NCI-H524 (cell line): ENCODE results near the gene INTS14.
"Not testable (repeated sequence)": the region's sequence is repeated elsewhere in the genome, so short reads cannot be mapped to it uniquely, and the experiment has no call there.

Experiments
- DNase-seq, 2 experiments: peaks; one replicate each; lab custom pipeline; 2025; lab: John Stamatoyannopoulos, UW

INTS14 gene

DNA sequence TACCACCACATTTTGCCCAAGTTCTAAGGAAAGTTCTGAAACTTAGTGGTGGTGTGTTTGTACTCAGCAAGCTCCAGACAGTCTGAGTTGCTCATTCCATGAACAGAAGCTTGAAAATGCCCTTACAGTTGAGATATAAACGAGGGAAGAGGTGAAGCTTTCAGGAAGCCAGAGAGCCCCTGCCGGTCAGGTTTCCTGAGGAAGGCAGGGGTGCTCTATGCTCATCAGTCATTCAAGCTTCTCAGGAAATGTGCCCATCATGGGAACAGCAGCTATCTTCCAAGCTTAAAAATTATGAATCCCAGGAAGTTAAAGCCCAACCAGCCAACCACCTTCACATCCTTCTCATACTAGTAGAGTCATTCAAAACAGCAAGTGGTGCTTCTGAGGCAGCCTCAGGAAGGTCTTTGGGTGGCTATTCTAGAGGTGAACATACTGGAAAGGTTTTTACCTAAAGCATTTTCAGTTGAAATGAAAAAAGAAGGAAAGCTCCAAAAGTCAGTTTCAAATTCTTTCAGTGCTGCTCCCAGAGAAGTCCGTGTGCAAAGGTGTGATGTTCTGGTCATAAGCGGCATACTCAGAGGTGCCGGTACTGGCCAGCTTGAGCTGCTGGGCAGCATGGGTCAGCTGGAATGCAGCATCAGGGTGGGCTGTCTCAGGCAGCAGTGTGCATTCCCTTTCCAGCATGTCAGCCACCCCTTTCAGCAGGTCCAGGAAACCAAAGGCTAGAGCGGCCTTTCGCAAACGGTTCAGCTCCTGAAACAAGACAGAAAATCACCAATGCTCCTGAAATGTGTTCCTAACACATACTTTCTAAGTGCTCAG is 31.8 kb downstream of the INTS14 start:
- no peak for DNase-seq

DNA sequence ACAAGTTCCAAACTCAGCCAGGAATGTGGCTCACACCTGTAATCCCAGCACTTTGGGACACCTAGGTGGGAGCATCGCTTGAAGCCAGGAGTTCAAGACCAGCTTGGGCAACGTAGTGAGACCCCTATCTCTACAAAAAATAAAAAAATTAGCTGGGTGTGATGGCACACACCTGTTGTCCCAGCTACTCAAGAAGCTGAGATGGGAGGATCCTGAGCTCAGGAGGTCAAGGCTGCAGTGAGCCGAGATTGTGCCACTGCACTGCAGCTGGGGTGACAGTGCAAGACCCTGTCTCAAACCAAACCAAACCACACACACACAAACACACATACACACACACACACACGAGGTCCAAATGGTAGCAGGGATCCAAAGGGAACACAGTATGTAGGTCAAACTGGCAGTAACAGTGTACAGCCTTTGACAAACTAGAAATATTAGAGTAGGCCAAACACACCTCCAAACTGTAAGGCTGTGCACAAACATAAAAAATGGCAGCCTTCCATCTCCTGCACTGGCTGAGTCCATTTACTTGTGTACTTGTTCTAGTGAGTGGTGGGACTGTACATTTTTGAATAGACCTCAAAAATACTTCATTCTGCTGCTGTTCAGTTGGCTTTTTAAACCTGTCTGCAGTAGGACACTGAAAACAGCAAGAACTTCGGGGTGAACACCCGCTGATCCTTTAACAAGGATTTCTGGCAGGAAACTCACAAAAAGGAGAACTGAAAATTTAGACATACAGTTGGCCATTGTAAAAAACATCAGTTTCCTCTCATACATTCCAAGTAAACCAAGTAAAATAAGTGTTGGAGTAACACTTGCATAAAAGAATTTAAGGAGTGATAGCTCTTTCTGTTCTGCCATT is 33.6 kb downstream of the INTS14 start:
- no peak for DNase-seq

GRCh38 chr15:65576664-65577063 is 34.3 kb downstream of the INTS14 start:
- DNase-seq, result no peak

DNA sequence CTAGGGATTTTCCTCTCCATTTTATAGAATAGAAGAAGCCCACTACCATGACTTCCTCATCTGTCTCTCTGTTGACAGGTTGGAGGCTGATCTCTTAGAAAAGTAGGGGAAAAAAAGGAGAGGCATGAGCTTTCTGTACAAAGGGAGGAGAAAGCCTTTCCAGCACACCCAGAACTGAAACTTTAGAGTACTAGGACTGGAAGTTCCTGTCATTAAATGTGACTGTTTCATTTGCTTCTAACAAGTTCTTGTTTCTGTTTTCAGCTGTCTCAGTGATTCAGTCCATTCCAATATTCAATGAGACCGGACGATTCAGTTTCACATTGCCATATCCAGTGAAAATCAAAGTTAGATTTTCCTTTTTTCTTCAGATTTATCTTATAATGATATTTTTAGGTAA is 39.0 kb downstream of the INTS14 start:
- DNase-seq, result no peak

DNA sequence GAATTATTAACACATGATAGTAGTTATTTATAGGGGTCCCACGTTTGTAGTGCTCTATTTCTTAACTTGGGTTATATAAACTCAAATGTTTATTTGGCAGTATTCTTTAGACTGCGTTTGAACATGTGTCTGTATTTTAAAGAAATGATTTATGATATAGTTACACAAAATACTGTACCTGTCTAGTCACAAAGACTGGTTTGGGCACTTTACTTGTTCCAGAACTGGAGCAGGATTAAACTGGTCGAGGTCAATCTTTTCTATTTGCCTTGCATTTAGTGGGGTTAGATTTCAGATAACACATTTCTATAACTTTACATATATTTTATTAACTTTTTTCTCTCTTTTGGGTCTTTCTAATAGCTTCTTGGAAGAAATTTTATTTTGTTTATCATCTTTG is 41.2 kb downstream of the INTS14 start:
- no peak for DNase-seq

GRCh38 chr15:65561934-65562333 is 49.0 kb downstream of the INTS14 start:
- DNase-seq, result no peak

DNA sequence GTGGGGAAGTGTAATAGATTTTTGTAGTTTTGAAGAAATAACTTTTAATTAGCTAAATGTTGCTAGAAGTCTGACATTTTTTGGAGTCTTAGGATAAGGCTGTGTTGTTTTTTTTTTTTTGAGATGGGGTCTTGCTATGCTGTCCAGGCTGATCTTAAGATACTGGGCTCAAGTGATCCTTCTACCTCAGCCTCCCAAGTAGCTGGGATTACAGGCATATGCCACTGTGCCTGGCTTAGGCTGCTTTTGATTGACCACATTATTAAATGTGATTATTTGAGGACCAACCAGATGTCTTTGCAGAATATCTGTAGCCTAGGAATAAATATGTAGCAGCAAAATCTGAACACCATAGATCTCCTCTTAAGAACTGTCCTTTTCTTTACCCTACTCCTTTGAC is 51.0 kb downstream of the INTS14 start:
- DNase-seq, result no peak

DNA sequence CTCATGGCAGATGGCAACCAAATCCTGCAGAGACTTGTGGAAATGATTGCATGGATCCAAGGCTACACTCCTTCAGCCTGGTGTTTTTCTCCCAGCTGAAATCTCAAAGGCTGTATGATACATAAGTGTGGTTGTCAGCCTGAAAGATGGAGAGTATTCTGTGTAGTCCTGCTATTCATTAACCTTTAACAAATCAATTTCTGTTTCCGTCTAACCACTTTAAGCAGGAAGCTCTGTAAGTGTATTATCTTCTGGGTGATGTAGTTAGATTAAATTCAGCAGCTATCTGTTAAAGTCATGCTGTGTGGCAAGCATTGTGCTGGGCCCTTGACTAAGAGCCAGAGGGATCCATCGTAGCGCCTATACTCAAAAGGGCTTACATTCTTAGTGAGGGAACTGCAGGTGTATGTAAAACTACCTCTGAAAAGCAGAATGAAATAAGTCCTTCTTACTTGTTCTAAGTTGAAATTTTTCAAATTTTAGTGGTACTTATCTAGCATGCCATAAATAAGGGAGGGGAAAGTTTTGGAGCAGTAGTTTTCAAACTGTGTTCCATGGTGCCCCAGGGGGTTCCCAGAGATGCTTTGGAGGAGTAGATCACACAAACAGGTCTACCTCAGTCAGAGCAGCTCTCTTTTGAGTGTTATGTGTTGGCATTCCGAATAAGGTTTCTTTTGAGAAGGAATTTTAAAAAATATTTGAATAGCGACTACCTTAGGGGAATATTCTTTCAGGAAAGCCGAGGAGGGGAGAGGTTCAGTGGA is 51.8 kb downstream of the INTS14 start:
- no peak for DNase-seq

GRCh38 chr15:65558336-65558735 is 52.6 kb downstream of the INTS14 start:
- DNase-seq, result no peak

GRCh38 chr15:65556622-65557021 is 54.3 kb downstream of the INTS14 start:
- no peak for DNase-seq

- no peak for DNase-seq
These were observed 57.2 kb downstream of the INTS14 start for GRCh38 chr15:65553691-65554090.

DNA sequence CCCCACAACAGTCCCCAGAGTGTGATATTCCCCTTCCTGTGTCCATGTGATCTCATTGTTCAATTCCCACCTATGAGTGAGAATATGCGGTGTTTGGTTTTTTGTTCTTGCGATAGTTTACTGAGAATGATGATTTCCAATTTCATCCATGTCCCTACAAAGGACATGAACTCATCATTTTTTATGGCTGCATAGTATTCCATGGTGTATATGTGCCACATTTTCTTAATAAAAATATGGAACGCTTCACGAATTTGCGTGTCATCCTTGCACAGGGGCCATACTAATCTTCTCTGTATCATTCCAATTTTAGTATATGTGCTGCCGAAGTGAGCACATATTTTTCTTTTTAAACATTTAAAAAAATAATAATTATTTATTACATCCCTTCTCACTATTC is 58.1 kb downstream of the INTS14 start:
- DNase-seq, result not testable (repeated sequence)

DNA sequence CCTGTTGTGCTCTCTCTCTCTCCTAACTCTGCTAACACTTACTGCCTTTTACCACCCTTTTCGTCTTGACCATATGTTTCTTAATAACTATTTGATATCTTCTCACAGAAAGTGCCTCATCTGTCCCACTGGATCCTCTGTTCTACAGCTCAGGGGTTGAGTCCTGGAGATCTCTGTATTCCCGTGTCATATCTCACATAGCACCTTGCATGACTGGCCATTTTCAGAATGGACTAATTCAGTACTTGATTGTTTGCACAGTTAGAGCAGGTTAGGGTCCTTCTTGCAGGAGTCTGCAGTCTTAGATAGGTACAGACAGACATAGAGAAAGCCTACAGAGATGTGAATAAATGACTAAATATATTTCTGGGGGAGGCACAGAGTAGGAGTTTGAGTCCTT is 59.7 kb downstream of the INTS14 start:
- no peak for DNase-seq

GRCh38 chr15:65550681-65551098 is 60.2 kb downstream of the INTS14 start:
- no peak for DNase-seq

DNA sequence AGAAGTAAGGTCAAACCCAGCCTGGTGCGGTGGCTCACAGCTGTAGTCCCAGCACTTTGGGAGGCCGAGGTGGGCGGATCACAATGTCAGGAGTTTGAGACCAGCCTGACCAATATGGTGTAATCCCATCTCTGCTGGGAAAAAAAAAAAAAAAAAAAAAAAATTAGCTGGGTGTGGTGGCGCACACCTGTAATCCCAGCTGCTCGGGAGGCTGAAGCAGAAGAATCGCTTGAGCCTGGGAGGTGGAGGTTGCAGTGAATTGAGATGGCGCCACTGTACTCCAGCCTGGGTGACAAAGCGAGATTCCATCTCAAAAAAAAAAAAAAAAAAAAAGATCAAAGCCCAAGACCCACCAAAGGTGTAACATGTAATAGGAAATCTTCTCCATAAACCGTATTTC is 61.6 kb downstream of the INTS14 start:
- not testable (repeated sequence) for DNase-seq

GRCh38 chr15:65547841-65548240 is 63.1 kb downstream of the INTS14 start:
- DNase-seq, result no peak

DNA sequence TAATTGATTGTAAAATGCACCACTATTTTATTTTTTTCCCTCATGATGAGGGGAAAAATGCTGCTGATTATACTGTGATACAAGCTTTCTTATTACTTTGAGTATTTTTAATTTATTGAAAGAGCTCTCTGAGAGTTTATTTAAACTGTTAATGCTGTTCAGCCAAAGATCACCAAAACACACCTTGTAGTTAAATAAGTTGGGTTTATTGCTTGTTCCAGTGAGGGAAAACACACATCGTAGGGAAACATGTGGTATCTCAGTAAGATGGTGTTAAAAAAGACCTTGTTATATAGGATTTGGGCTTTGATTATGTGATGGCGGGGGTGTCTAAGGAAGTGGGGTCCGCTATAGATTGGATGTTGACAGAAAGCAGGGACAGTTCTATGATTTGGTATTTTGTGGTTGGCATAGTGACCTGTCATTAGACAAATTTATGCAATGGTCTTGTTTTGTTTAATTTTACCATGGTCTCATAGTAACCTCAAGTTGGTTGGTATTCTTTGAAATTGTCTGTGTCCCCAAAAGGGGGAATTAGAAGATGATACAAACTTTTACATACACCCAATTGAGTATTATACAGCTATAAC is 69.6 kb downstream of the INTS14 start:
- DNase-seq, result no peak

- no peak for DNase-seq
These were observed 70.6 kb downstream of the INTS14 start for GRCh38 chr15:65540314-65540713.

- no peak for DNase-seq
These were observed 75.7 kb downstream of the INTS14 start for GRCh38 chr15:65535192-65535591.

GRCh38 chr15:65533057-65533756 is 77.7 kb downstream of the INTS14 start:
- DNase-seq, result no peak

- no peak for DNase-seq
These were observed 78.2 kb downstream of the INTS14 start for GRCh38 chr15:65532738-65533051.
